SH-SY5Y (cell line): ENCODE data around the gene CHN2.

Experiments
- GATA2 ChIP-seq: IDR thresholded peaks from 2 replicates; pipeline ENCODE4 v1.6.1; 2011; ENCODE audit warnings: mild to moderate bottlenecking, low read depth, low read length
- GATA3 ChIP-seq: IDR thresholded peaks from 2 replicates; pipeline ENCODE4 v1.6.1; 2011; ENCODE audit warnings: low read depth, mild to moderate bottlenecking, low read length, moderate library complexity

DNA sequence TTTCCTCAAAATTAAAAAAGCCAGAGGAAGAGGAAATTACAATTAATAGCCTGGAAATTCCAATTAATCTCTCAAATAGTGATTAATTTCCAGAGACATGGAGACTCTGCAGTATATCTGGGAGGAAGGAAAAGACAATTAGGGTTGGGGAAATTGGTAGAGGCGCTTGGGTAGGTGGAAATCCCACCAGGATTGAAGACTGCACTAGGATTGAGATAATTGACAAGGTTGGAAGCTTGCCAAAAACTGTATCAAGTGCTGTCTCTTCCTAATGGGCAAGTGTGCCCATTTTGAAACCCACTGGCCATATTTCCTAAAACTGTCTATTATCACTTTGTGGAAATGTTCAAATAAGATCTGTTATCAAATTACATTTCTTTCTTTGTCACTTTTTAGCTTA, 21.6 kb downstream of the CHN2 start:
- TF ChIP-seq GATA2 (no peak), GATA3 (no peak)
